NOMO-1 treated with DMSO at 0.1 percent for 48 hours (cell line): ENCODE measurements around the gene TMEM254.
A peak's percentile ranks its signal among the peaks of the same experiment; 100 is the strongest.
"Not testable (repeated sequence)": the region's sequence is repeated elsewhere in the genome, so short reads cannot be mapped to it uniquely, and the experiment has no call there.

ENCODE experiments used
- DNase-seq: peaks from one replicate; lab custom pipeline; 2025; ENCODE audit not compliant: unreplicated experiment; lab: John Stamatoyannopoulos, UW

The TMEM254 gene

GRCh38 chr10:80078448-80079311, at the start of gene TMEM254:
TSS of gene TMEM254 (plus strand) at chr10:80078665. CDS start at chr10:80078700, 35 bp downstream.
- DNase-seq: peak; percentile 90

- DNase-seq: not testable (repeated sequence)
Measured at GRCh38 chr10:80029205-80029604, 49.3 kb upstream of the TMEM254 start.

GRCh38 chr10:80029865-80030264, 48.6 kb upstream of the TMEM254 start:
- DNase-seq: not testable (repeated sequence)

- DNase-seq: no peak
Measured at GRCh38 chr10:80032503-80032902, 46.0 kb upstream of the TMEM254 start.

GRCh38 chr10:80034766-80035165, 43.7 kb upstream of the TMEM254 start:
- not testable (repeated sequence) for DNase-seq

- not testable (repeated sequence) for DNase-seq
Measured at GRCh38 chr10:80035430-80035829, 43.0 kb upstream of the TMEM254 start.

GRCh38 chr10:80036921-80037500, 41.5 kb upstream of the TMEM254 start:
- DNase-seq: not testable (repeated sequence)

- DNase-seq: not testable (repeated sequence)
Measured at GRCh38 chr10:80038226-80038625, 40.2 kb upstream of the TMEM254 start.

GRCh38 chr10:80041162-80041561, 37.3 kb upstream of the TMEM254 start:
- no peak for DNase-seq

GRCh38 chr10:80044935-80045334, 33.5 kb upstream of the TMEM254 start:
- peak; percentile 32 for DNase-seq

- DNase-seq: peak; percentile 41
Measured at GRCh38 chr10:80046629-80047441, 31.6 kb upstream of the TMEM254 start.

GRCh38 chr10:80050752-80051151, 27.7 kb upstream of the TMEM254 start:
- no peak for DNase-seq

GRCh38 chr10:80051993-80052392, 26.5 kb upstream of the TMEM254 start:
- no peak for DNase-seq

GRCh38 chr10:80055760-80056159, 22.7 kb upstream of the TMEM254 start:
- no peak for DNase-seq

GRCh38 chr10:80057171-80057570, 21.3 kb upstream of the TMEM254 start:
- DNase-seq: no peak

GRCh38 chr10:80064120-80064886, 14.2 kb upstream of the TMEM254 start:
- DNase-seq: no peak

- no peak for DNase-seq
Measured at GRCh38 chr10:80066809-80067208, 11.7 kb upstream of the TMEM254 start.

- not testable (repeated sequence) for DNase-seq
Measured at GRCh38 chr10:80067821-80068220, 10.6 kb upstream of the TMEM254 start.

- DNase-seq: no peak
Measured at GRCh38 chr10:80068270-80068669, 10.2 kb upstream of the TMEM254 start.

GRCh38 chr10:80070057-80070456, 8.4 kb upstream of the TMEM254 start:
- DNase-seq: no peak

- no peak for DNase-seq
Measured at GRCh38 chr10:80072584-80072983, 5.9 kb upstream of the TMEM254 start.
